Activated CD4-positive, alpha-beta T cell treated with anti-CD3 and anti-CD28 coated beads, Interleukin-2, amount 50 U/mL, for 1 hour (primary cell): ENCODE data around the gene CRACR2B.
A peak's percentile ranks its signal among the peaks of the same experiment; 100 is the strongest.

Experiments used
- DNase-seq: peaks from one replicate; pipeline ENCODE4 v3.0.0-alpha.2; 2020

CRACR2B gene

GRCh38 chr11:811446-812245 lies 16.1 kb upstream of the CRACR2B start:
- no peak for DNase-seq

GRCh38 chr11:812390-812789 lies 15.3 kb upstream of the CRACR2B start:
- no peak for DNase-seq

- no peak for DNase-seq
Observed at GRCh38 chr11:813072-813455, 14.7 kb upstream of the CRACR2B start.

GRCh38 chr11:813456-814096 lies 14.1 kb upstream of the CRACR2B start:
- DNase-seq, result no peak

GRCh38 chr11:815675-816432 lies 11.9 kb upstream of the CRACR2B start:
- no peak for DNase-seq

- DNase-seq, result no peak
Observed at GRCh38 chr11:816433-816779, 11.3 kb upstream of the CRACR2B start.

- no peak for DNase-seq
Observed at GRCh38 chr11:818396-819128, 9.2 kb upstream of the CRACR2B start, which contains the start of gene PNPLA2. PNPLA2 (plus strand) TSS chr11:818914; CDS start chr11:819719, 805 bp downstream.

GRCh38 chr11:819129-819931 lies 8.4 kb upstream of the CRACR2B start:
- DNase-seq, result peak; percentile 92

GRCh38 chr11:819943-820649 lies 7.6 kb upstream of the CRACR2B start:
- DNase-seq, result peak; percentile 96

- no peak for DNase-seq
Observed at GRCh38 chr11:820655-821511, 6.8 kb upstream of the CRACR2B start.

GRCh38 chr11:821512-822371 lies 6.0 kb upstream of the CRACR2B start:
- no peak for DNase-seq

- DNase-seq, result no peak
Observed at GRCh38 chr11:823441-824291, 4.1 kb upstream of the CRACR2B start.

- no peak for DNase-seq
Observed at GRCh38 chr11:824292-824880, 3.3 kb upstream of the CRACR2B start.

GRCh38 chr11:824942-825341 lies 2.8 kb upstream of the CRACR2B start:
- DNase-seq, result no peak

- DNase-seq, result no peak
Observed at GRCh38 chr11:825366-826226, 2.1 kb upstream of the CRACR2B start.

- DNase-seq, result no peak
Observed at GRCh38 chr11:826227-826621, 1.5 kb upstream of the CRACR2B start.

- DNase-seq, result no peak
Observed at GRCh38 chr11:826836-827145, 928 bp upstream of the CRACR2B start.
